NCI-H510A (cell line): ENCODE measurements around the gene BPIFA2.
"Not testable (repeated sequence)": the region's sequence is repeated elsewhere in the genome, so short reads cannot be mapped to it uniquely, and the experiment has no call there.

Source experiments
- DNase-seq: peaks from one replicate; lab custom pipeline; 2025; lab: John Stamatoyannopoulos, UW

Gene BPIFA2

GRCh38 chr20:33160681-33161080, 7.3 kb upstream of the BPIFA2 start:
- DNase-seq = no peak

GRCh38 chr20:33162313-33162712, 5.6 kb upstream of the BPIFA2 start:
- DNase-seq = no peak

GRCh38 chr20:33162753-33163152, 5.2 kb upstream of the BPIFA2 start:
- DNase-seq = no peak

DNA sequence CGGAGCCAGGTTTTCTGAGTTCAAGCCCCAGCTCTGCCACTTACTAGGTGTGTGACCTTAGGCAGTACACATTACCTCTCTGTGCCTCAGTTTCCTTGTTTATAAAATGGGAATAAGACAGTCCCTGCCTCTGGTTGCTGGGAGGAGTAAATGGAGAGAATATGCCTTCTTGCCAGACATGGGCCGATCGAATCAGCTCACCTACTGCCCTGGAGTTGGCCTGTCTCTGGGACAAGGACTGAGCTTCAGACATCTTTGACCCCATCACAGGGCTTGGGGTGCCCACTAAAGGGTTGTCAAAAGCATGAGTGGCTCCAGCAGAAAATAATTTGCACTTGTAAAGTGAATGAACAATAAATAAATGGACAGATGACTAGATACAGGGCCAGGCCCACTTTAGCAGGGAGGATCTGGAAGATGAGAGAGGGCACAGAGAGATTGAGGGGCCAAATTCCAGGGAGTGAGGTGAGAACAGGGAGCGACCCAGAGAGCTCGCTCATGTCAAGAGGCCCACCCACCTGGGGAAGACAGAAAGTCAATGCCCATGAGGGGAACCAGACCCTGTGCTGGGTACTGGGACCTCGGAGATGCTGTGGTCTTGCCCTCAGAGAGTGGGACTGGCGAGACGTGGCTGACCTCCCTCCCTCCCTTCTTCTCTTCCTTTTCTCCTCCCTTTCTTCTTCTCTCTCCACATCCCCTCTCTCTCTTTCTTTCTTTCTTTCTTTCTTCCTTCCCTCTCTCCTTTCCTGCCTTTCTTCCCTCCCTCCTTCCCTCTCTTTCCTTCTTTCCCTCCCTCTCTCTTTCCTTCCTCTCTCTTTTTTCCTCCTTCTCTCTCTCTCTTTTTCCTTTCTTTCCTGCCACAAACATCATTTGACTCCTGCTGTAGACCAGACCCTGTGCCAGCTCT, 3.9 kb upstream of the BPIFA2 start:
- DNase-seq = no peak

DNA sequence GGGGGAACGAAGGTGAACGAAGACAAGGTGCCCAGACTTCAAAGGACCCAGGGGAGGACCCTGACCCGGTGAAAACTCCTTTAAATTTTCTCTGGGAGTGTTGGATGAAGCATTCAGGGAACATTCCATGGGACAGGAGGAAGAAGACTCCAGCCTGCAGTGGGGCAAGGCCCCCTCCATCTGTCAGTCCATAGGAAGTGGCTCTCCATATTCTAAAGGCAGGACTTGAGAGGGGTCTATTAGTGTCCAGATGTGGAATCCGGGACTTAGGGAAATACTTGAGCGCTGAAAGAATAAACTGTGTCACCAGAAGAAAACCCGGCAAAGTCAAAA, 3.2 kb upstream of the BPIFA2 start:
- no peak for DNase-seq

DNA sequence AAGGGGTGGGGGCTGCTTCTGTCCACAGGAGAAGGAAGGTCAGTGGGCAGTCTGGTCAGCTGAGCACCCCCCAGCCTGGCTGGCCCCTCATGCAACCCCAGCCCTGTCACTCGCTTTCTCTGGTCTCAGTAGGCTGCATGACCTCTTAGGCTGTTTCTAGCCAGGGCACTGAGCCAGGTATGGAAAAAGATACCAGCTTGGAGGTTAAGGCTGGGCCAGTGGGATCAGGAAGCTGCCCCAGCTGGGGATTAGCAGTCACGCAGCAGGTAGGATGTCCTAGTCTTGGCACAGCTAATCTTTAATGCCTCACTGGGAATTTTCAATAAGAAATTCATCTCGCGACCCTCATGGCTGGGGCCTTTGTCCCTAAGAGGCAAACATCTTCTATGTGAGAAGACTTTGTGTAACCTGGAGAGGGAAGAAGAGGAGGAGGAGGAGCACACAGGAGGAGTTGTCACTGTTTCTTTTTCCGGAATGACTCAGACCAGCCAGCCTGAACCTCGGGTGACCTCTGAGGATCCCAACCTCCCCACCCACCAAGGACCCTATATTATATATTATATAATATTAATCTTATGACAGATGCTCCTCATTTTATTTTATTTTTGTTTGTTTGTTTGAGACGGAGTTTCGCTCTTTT, 2.4 kb upstream of the BPIFA2 start:
- no peak for DNase-seq

DNA sequence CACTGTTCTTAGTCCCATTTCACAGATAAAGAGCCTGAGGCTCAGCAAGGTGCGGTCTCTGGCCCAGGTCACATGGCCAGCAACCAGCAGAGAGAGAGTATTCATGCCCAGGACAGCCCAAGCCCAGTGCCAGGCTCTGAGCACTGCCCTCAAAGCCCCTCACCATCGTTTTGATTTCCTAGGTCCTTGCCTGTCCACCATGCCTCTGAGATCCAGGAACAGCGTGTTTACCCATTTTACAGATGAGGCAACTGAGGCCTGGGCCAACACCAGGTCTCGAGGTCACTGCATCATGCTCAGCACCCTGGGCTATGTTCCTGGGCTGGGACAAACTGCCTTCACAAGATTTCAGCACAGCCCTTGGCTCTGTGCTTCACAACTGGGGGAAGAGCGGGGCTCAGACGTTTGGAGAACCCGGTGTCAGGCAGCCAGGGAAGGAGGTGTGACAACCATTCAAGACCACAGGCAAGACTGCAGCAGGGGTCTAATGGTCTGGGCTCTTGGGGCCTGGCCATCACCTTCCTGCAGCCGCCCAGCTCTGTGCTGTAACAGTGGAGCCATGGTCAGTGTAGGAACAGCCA, 1.3 kb upstream of the BPIFA2 start:
- DNase-seq = no peak

DNA sequence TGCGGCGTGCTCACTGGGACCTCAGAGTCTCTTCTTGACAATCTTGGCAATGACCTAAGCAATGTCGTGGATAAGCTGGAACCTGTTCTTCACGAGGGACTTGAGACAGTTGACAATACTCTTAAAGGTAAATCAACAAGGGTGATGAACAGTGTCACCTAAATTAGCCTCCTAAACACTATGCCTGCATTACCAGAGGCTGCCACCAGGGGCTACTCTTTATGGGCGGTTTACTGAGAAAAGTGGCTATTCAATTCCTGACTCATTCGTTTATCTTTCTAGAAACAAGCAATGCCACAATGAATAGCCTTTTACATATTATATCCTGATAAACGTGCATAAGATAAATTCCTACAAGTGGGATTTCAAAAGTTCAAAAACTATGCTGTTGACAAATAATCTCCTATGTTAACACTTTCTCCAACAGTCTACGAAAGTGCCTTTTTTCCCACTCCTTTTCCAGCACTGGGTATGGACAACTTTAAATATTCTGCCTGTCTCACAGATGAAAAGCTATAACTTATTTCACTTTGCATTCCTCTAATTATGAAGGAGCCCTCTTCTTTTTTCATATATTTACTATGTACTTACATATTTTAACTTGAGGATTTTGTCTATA, 1.3 kb downstream of the BPIFA2 start:
- DNase-seq = no peak

DNA sequence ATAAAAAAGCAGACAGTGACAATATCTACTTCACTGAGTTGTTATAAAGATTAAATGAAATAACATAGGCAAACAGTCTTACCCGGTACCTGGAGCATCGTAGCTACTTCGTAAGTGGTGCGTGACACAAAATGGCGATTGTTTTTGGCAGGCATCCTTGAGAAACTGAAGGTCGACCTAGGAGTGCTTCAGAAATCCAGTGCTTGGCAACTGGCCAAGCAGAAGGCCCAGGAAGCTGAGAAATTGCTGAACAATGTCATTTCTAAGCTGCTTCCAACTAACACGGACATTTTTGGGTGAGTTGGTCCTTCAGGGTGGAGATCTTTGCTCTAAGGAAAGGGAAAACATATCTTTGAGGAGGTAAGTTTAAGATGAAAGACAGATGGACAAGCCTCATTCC, 4.8 kb downstream of the BPIFA2 start:
- DNase-seq = no peak

GRCh38 chr20:33175123-33175522, 7.2 kb downstream of the BPIFA2 start:
- no peak for DNase-seq

DNA sequence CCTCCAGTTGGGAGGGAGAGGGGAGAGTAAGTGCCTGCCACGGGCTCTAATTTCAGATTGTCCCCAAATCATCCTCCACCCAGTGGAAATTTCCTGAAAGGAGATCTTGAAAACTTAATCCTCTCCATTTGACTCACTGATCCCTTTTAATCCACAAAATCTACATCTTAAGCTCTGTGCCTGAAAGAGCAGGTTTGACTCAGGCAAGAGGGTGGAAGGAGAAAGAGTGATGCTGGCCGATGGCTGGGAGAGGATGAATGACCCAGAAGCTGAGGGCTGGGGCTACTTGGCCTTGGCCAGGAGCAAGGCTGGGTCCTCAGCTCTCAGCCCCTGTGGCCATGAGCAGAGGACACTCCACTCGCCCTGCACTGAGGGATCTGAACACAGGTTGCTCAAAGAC, 8.1 kb downstream of the BPIFA2 start:
- DNase-seq = no peak

DNA sequence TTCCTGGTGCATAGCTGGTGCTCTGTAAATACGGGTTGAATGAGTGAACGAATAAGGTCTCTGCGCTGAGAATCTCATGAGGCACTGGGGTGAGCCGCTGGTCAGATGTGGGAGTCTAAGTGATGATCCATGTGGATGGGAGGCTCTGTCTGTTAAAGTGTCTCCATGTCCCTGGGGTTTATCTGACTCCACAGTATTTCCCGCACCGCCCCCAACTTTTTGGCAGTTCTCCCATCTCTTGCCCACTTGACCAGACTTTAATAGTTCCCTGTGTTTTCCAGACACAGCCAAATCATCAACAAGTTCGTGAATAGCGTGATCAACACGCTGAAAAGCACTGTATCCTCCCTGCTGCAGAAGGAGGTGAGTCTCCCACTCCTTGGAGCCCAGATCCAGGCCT, 9.9 kb downstream of the BPIFA2 start:
- no peak for DNase-seq

GRCh38 chr20:33178726-33179125, 10.8 kb downstream of the BPIFA2 start:
- no peak for DNase-seq

DNA sequence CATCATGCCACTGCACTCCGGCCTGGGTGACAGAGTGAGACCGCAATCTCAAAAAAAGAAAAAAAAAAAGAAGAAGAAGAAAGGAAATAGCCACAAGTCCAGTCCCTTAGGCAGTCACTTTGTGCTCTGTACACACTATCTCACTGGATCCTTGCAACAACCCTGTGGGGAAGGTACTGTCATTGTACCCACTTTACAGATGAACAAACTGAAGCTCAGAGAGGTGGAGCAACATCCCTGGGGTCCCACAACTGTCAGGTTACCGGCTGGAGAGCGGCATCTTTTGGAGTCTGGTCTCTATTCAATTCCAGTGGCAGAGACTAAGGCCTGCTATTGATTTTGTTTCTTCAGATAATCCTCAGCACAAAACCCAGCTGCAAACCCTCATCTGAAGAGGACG, 12.2 kb downstream of the BPIFA2 start:
- DNase-seq = no peak

DNA sequence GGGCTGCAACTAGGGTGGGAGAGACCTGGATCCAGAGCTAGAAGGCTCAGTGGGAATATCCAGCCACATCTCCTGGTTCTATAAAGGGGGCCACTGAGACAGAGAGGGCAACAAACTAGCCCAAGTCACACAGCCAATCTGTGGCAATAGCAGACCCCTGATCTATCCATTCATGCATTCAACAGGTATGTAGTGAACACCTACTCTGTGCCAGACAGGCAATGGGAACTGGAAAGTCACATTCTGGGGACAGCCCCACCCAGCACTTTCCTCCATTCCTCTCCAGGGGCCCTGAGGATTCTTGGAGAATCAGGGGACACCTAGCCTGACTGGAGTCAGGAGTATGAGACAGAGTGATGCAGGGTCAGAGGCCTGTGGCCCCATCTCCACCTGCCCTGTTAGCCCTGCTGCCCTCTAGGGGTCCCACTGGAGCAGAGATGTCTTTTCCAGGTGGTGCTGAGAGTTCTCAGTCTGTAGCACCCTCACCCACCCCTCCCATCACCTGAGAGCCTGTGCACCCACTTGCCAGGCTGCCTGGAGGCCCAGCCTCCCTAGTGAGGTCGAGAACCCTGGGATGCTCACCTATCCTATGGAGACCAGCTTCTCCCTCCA, 13.6 kb downstream of the BPIFA2 start:
- DNase-seq = no peak

GRCh38 chr20:33183312-33183711, 15.4 kb downstream of the BPIFA2 start:
- DNase-seq = no peak

DNA sequence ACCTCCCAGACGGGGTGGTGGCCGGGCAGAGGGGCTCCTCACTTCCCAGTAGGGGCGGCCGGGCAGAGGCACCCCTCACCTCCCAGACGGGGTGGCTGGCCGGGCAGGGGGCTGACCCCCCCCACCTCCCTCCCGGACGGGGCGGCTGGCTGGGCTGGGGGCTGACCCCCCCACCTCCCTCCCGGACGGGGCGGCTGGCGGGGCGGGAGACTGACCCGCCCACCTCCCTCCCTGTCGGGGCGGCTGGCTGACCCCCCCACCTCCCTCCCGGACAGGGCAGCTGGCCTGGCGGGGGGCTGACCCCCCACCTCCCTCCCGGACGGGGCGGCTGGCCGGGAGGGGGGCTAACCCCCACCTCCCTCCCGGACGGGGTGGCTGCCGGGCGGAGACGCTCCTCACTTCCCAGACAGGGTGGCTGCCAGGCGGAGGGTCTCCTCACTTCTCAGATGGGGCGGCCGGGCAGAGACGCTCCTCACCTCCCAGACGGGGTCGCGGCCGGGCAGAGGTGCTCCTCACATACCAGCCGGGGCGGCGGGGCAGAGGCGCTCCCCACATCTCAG, 17.2 kb downstream of the BPIFA2 start:
- DNase-seq = not testable (repeated sequence)

DNA sequence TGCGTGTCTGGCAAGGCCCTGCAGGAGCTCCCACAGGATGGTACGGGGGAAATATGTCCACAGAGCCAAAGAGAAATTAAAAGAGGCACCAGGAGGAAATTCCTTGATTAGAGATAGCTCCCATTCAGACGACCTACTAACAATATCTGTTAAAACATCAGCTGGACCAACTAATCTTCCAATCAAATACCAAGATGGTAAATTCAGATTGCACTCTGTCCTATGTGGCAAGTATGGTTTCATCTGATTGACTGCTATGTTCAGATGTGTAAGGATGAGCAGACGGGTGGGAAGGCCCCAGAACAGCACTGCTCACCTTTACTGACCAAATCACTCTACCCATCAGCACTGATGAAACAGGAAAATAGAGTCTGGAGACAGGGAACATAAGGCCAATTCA, 19.5 kb downstream of the BPIFA2 start:
- DNase-seq = no peak

DNA sequence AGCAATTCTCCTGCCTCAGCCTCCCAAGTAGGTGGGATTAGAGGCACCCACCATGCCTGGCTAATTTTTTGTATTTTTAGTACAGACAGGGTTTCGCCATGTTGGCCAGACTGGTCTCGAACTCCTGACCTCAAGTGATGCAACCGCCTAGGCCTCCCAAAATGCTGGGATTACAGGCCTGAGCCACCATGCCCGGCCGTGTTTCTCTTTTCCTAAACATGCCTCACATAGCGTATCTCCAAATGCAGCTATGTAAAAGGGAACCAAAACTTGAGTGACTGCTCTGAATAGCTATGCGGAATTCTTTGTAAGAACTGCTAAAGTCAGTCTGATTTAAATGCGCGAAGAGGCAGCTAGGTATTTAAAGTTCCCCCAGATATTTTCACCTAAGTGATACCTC, 20.5 kb downstream of the BPIFA2 start:
- DNase-seq = no peak

GRCh38 chr20:33191484-33191883, 23.5 kb downstream of the BPIFA2 start:
- no peak for DNase-seq

DNA sequence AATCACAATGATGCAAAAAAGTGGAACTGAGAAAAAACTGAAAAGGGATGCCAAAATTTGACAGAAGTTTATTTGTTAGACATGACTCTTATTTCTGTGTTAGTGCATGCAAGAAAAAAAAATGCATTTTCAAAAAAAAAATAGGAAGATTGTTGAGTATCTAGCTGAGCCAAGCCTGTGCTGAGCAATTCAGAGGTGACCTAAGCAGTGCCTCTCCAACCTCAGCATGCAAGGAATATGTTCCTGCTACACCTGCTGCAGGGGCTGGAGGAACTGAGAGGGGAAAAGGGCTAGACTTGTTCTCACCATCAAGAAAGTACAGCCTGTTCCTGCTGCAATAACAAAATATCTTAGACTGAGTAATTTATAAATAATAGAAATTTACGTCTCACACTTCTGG, 24.0 kb downstream of the BPIFA2 start:
- DNase-seq = no peak

DNA sequence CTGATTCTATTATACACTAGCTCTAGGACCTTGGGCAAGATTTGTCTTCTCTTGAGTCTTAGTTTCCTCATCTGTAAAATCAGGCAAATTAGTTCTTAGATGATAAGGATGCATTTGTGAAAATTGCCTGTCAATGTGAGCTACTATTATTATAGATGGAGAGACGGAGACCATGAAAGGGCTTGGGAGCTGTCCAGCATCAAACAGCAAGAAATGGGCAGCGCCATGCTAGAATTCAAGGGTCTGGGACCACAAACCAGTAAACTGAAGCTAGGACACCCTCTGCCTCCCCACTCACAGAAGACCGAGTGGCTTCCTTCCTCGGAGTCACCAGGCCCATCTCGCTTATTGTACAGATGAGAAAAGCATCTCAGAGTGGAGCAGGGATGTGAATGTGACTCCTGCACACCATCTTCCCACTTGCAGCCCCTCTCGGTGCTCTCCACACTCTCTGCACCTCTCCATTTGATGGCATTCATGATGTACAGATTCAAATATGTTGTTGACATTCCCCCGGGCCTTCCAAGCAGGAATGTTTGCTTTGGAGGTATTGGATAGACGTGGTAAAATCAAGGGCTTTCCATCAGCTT, 25.0 kb downstream of the BPIFA2 start:
- DNase-seq = no peak
